IMR-90 (cell line): ENCODE data around the gene LPCAT2. TPM values are rescaled to one million over a fixed set of nuclear protein-coding genes. Genes with fewer than 3 reads are reported as not detected.

Experiments
- ATAC-seq: fragments of 200-7000 bp; cut with Tn5 transposase; 2 replicates; pipeline ENCODE4 v1.9.1; 2020; ENCODE audit warnings: low read depth, mild to moderate bottlenecking, moderate library complexity
- BruUV-seq: library from RNA; stranded (reverse); fragments of 400-500 nt; replicated peaks from 2 replicates; lab custom pipeline; 2021; lab: Mats Ljungman, UMichigan
- CTCF ChIA-PET: fragments of 300-600 bp; formaldehyde crosslinking; extraction: SDS; loops from one replicate; lab custom pipeline; 2021; ENCODE audit warnings: antibody characterized with exemption; lab: Yijun Ruan, JAX
- POLR2A ChIA-PET: fragments of 300-600 bp; sonication (Branson Sonifier 250); formaldehyde crosslinking; loops from one replicate; lab custom pipeline; 2022; ENCODE audit warnings: antibody characterized with exemption; ENCODE audit not compliant: unreplicated experiment; lab: Charles Lee
- DNase-seq: peaks from one replicate; pipeline ENCODE4 v3.0.0; 2013
- H2AFZ ChIP-seq: replicated peaks from 2 replicates; pipeline ENCODE3; 2013; ENCODE audit warnings: low read length, mild to moderate bottlenecking; ENCODE audit not compliant: poor library complexity
- H2AK5ac ChIP-seq: 2 replicates; pipeline ENCODE4 v1.6.1; 2013; ENCODE audit warnings: low read depth, low read length, inconsistent platforms
- H2AK9ac ChIP-seq: replicated peaks from 2 replicates; pipeline ENCODE3; 2013; ENCODE audit warnings: mild to moderate bottlenecking, low read depth, low read length, moderate library complexity; ENCODE audit not compliant: poor library complexity
- H2BK120ac ChIP-seq: 2 replicates; pipeline ENCODE4 v1.6.1; 2013; ENCODE audit warnings: low read depth, low read length, inconsistent platforms
- H2BK15ac ChIP-seq: 3 replicates; pipeline ENCODE4 v1.6.1; 2013; ENCODE audit warnings: low read depth, low read length, inconsistent platforms
- H2BK20ac ChIP-seq: 2 replicates; pipeline ENCODE4 v1.6.1; 2013; ENCODE audit warnings: low read depth, mild to moderate bottlenecking, inconsistent platforms, low read length, moderate library complexity
- H2BK5ac ChIP-seq: 2 replicates; pipeline ENCODE4 v1.6.1; 2013; ENCODE audit warnings: mild to moderate bottlenecking, low read depth, low read length, inconsistent platforms; ENCODE audit not compliant: poor library complexity, severe bottlenecking
- H3K14ac ChIP-seq: replicated peaks from 2 replicates; pipeline ENCODE4 v1.6.1; 2013; ENCODE audit warnings: low read depth, low read length, inconsistent platforms
- H3K18ac ChIP-seq: 2 replicates; pipeline ENCODE4 v1.6.1; 2013; ENCODE audit warnings: low read depth, low read length, control low read depth
- H3K23ac ChIP-seq: 2 replicates; pipeline ENCODE4 v1.6.1; 2013; ENCODE audit warnings: low read depth, low read length, inconsistent platforms
- H3K27ac ChIP-seq: 2 replicates; pipeline ENCODE4 v1.5.1; 2013; ENCODE audit warnings: mild to moderate bottlenecking, control low read depth, low read length; ENCODE audit not compliant: insufficient read depth
- H3K27me3 ChIP-seq: 2 replicates; pipeline ENCODE4 v1.6.1; 2013; ENCODE audit warnings: low read length; ENCODE audit not compliant: control insufficient read depth, insufficient read depth
- H3K36me3 ChIP-seq: 2 replicates; pipeline ENCODE4 v1.6.1; 2013; ENCODE audit warnings: low read length, mixed read lengths; ENCODE audit not compliant: control insufficient read depth, insufficient read depth
- H3K4ac ChIP-seq: 2 replicates; pipeline ENCODE4 v1.6.1; 2013; ENCODE audit warnings: low read depth, low read length, inconsistent platforms
- H3K4me1 ChIP-seq: 2 replicates; pipeline ENCODE4 v1.6.1; 2013; ENCODE audit warnings: low read length, mixed read lengths; ENCODE audit not compliant: control insufficient read depth, insufficient read depth
- H3K4me2 ChIP-seq: 2 replicates; pipeline ENCODE4 v1.6.1; 2013; ENCODE audit warnings: low read depth, mild to moderate bottlenecking, control low read depth, low read length, moderate library complexity
- H3K4me3 ChIP-seq: 2 replicates; pipeline ENCODE4 v1.5.1; 2013; ENCODE audit warnings: low read depth, mild to moderate bottlenecking, control low read depth, low read length, moderate library complexity; ENCODE audit not compliant: insufficient read depth
- H3K56ac ChIP-seq: 2 replicates; pipeline ENCODE4 v1.6.1; 2013; ENCODE audit warnings: low read length, inconsistent platforms; ENCODE audit not compliant: insufficient read depth; ENCODE audit errors: extremely low read depth
- H3K79me1 ChIP-seq, 2 experiments: 2 replicates each; pipeline ENCODE4 v1.6.1; 2013; ENCODE audit warnings: low read length in 2 of 2, inconsistent platforms in 1 of 2, low read depth in 1 of 2
- H3K9ac ChIP-seq: 2 replicates; pipeline ENCODE4 v1.6.1; 2013; ENCODE audit warnings: low read depth, low read length, control low read depth
- H3K9me1 ChIP-seq: 2 replicates; pipeline ENCODE4 v1.6.1; 2013; ENCODE audit warnings: low read length, inconsistent platforms; ENCODE audit not compliant: insufficient read depth
- H3K9me3 ChIP-seq: 2 replicates; pipeline ENCODE4 v1.6.1; 2013; ENCODE audit warnings: low read length; ENCODE audit not compliant: control insufficient read depth, insufficient read depth
- H4K20me1 ChIP-seq: 2 replicates; pipeline ENCODE4 v1.6.1; 2013; ENCODE audit warnings: low read length, inconsistent platforms; ENCODE audit not compliant: insufficient read depth
- H4K5ac ChIP-seq: 2 replicates; pipeline ENCODE4 v1.6.1; 2013; ENCODE audit warnings: mild to moderate bottlenecking, low read depth, low read length, control low read depth
- H4K8ac ChIP-seq, 2 experiments: 2 replicates each; pipeline ENCODE4 v1.6.1; 2013; ENCODE audit warnings: low read depth in 2 of 2, low read length in 2 of 2, control low read depth in 1 of 2, inconsistent platforms in 1 of 2
- H4K91ac ChIP-seq: 2 replicates; pipeline ENCODE4 v1.6.1; 2013; ENCODE audit warnings: low read depth, low read length, inconsistent platforms; ENCODE audit not compliant: insufficient read depth
- FOS ChIP-seq: fragments of 150-350 bp; IDR thresholded peaks from 2 replicates; pipeline ENCODE4 v1.6.1; 2016; ENCODE audit warnings: low read depth, low read length
- MAFK ChIP-seq: IDR thresholded peaks from 2 replicates; pipeline ENCODE4 v1.6.1; 2012; ENCODE audit warnings: low read depth, low read length, improper control_type of control experiment
- MXI1 ChIP-seq: IDR thresholded peaks from 2 replicates; pipeline ENCODE4 v1.6.1; 2012; ENCODE audit warnings: low read depth, mild to moderate bottlenecking, low read length, moderate library complexity, borderline replicate concordance
- whole genome bisulfite sequencing, 2 experiments: methylation state at CpG; one replicate each; pipeline versions ENCODE4 v1.1.5 to v1.1.7; 2013; ENCODE audit warnings: missing lambda C conversion rate in 2 of 2; ENCODE audit not compliant: insufficient read length in 1 of 2; ENCODE audit errors: extremely low coverage in 2 of 2; 5-methylcytosine and 5-hydroxymethylcytosine counted together
- dilution Hi-C: fragments of 300-500 bp; cut with HindIII; formaldehyde crosslinking; loops from one replicate; pipeline ENCODE4 v1.14.3; 2018; ENCODE audit warnings: low sequenced_read_pairs; ENCODE audit not compliant: unreplicated experiment
- in situ Hi-C: fragments of 300-500 bp; cut with MboI; formaldehyde crosslinking; loops from 3 replicates; pipeline ENCODE4 v1.14.3; 2019; ENCODE audit warnings: low sequenced_read_pairs, inconsistent platforms, mixed read lengths
- intact Hi-C: fragments of 100-400 bp; cut with micrococcal nuclease; formaldehyde crosslinking; loops from 2 replicates; pipeline ENCODE4 v1.10.0; 2022
- polyA plus RNA-seq, 3 experiments: library from polyadenylated mRNA; depleted of rRNA; stranded (reverse); fragments of >200 nt; gene quantifications; 2 replicates each; pipeline ENCODE4 v1.2.3, GENCODE V29; 2012; ENCODE audit warnings: low replicate concordance in 1 of 3
- total RNA-seq: library from RNA; depleted of rRNA; stranded (reverse); fragments of >200 nt; gene quantifications from 2 replicates; pipeline ENCODE4 v1.2.3, GENCODE V29; 2012

LPCAT2 gene
- total and polyA plus RNA-seq, 2 of the 4 experiments (the other 2 are of a cell fraction): 8.6 to 8.7 TPM

GRCh38 chr16:55482056-55482455 lies 26.8 kb upstream of the LPCAT2 start:
- ChIA-PET CTCF (no interaction called here), POLR2A (no interaction called here)
- Histone ChIP-seq H2BK120ac (no peak overlapping the region), H3K79me1 (peaks cover 34 to 60% of the 10 kb centered on the region in 2 experiments), H4K8ac (no peak overlapping the region), H3K14ac (peak overlapping the region; percentile 19; the same call in 1 of the 2 replicates), H3K18ac (no peak overlapping the region), H3K56ac (no peak overlapping the region), H3K36me3 (peaks cover 40% of the 10 kb centered on the region), H4K91ac (no peak overlapping the region), H4K5ac (no peak overlapping the region), H2AK9ac (no peak overlapping the region), H3K4ac (no peak overlapping the region), H4K20me1 (peaks cover 25% of the 10 kb centered on the region; the same call in 1 of the 2 replicates), H2AK5ac (peak overlapping the region; percentile 38; the same call in 1 of the 2 replicates), H3K9me3 (no peaks in the 10 kb centered on the region), H3K9ac (no peak overlapping the region), H2BK5ac (no peak overlapping the region), H3K4me2 (peak overlapping the region; percentile 2; the same call in 1 of the 2 replicates), H3K27ac (no peak overlapping the region), H3K4me3 (no peak overlapping the region), H2BK20ac (no peak overlapping the region), H3K9me1 (peaks cover 35% of the 10 kb centered on the region), H3K4me1 (peaks cover 12% of the 10 kb centered on the region), H3K27me3 (no peaks in the 10 kb centered on the region), H2AFZ (no peak overlapping the region), H3K23ac (no peak overlapping the region; the same call in 1 of the 2 replicates), H2BK15ac (no peak overlapping the region)
- no TSS peak for BruUV-seq
- TF ChIP-seq MXI1 (no peak), FOS (peak; percentile 48; the same call in 1 of the 2 replicates), MAFK (peak; percentile 15; the same call in 1 of the 2 replicates)
- ATAC-seq: no peak
- dilution Hi-C loops (no loop called here), intact Hi-C loops (no loop called here), in situ Hi-C loops (loop anchor here (25.0 kb wide), 1 partner anchor 880 kb away; no protein-coding TSS in a partner anchor)
- DNase-seq: peak; percentile 57
- no CpG with 5 or more reads among the region's 2 CpGs for WGBS, 2 experiments
